Bronchial epithelial cell (primary cell): ENCODE results near the gene PLSCR4. TPM values are rescaled to one million over a fixed set of nuclear protein-coding genes. Genes with fewer than 3 reads are reported as not detected.
"Not testable (repeated sequence)": the region's sequence is repeated elsewhere in the genome, so short reads cannot be mapped to it uniquely, and the experiment has no call there.

Experiments
- DNase-seq: peaks from one replicate; pipeline ENCODE4 v3.0.0-alpha.2; 2010; ENCODE audit warnings: low read depth
- FAIRE-seq: peaks from 2 replicates; lab custom pipeline; 2011; peaks lifted over from hg19 to GRCh38; lab: Jason Lieb, UNC
- H3K27me3 ChIP-seq: 2 replicates; pipeline ENCODE4 v1.5.1; 2011; ENCODE audit warnings: low read length; ENCODE audit not compliant: control insufficient read depth, insufficient read depth
- H3K36me3 ChIP-seq: 2 replicates; pipeline ENCODE4 v1.5.1; 2011; ENCODE audit warnings: low read length; ENCODE audit not compliant: control insufficient read depth, insufficient read depth
- H3K4me3 ChIP-seq: 2 replicates; pipeline ENCODE4 v1.5.1; 2011; ENCODE audit warnings: mild to moderate bottlenecking, low read depth, low read length, control low read depth
- CTCF ChIP-seq: IDR thresholded peaks from 2 replicates; pipeline ENCODE4 v1.5.1; 2011; ENCODE audit warnings: mild to moderate bottlenecking, moderate library complexity, low read length, control low read depth, inconsistent platforms; ENCODE audit not compliant: insufficient read depth, severe bottlenecking
- total RNA-seq: library from RNA; depleted of rRNA; stranded (reverse); fragments of >200 nt; gene quantifications from 2 replicates; pipeline ENCODE4 v1.2.1, GENCODE V29; 2014

The PLSCR4 gene
- total RNA-seq, 1 donor from 2014 or later, result 0.26 TPM

GRCh38 chr3:146243559-146243958 is 7.3 kb downstream of the PLSCR4 start:
- Histone ChIP-seq H3K4me3 (no peak overlapping the region), H3K27me3 (no peaks in the 10 kb centered on the region), H3K36me3 (no peaks in the 10 kb centered on the region)
- DNase-seq (no peak), FAIRE-seq (no peak)
- TF ChIP-seq CTCF, result no peak

GRCh38 chr3:146241523-146242240 is 9.2 kb downstream of the PLSCR4 start:
- Histone ChIP-seq H3K36me3 (no peaks in the 10 kb centered on the region), H3K4me3 (no peak overlapping the region), H3K27me3 (no peaks in the 10 kb centered on the region)
- no peak for FAIRE-seq
- no peak for TF ChIP-seq CTCF
- no peak for DNase-seq

- H3K4me3 ChIP-seq, result no peak overlapping the region
- no peaks in the 10 kb centered on the region for H3K27me3 ChIP-seq
- no peaks in the 10 kb centered on the region for H3K36me3 ChIP-seq
- FAIRE-seq (no peak), DNase-seq (no peak)
- TF ChIP-seq CTCF, result no peak
These were observed 17.4 kb downstream of the PLSCR4 start for GRCh38 chr3:146233487-146233886.

- no peaks in the 10 kb centered on the region for H3K27me3 ChIP-seq
- H3K4me3 ChIP-seq, result no peak overlapping the region
- H3K36me3 ChIP-seq, result no peaks in the 10 kb centered on the region
- DNase-seq, result no peak
- no peak for FAIRE-seq
- TF ChIP-seq CTCF, result no peak
These were observed 23.4 kb downstream of the PLSCR4 start for GRCh38 chr3:146227486-146227885.

- FAIRE-seq (no peak), DNase-seq (no peak)
- Histone ChIP-seq H3K27me3 (no peaks in the 10 kb centered on the region), H3K36me3 (no peaks in the 10 kb centered on the region), H3K4me3 (no peak overlapping the region)
- no peak for TF ChIP-seq CTCF
These were observed 24.0 kb downstream of the PLSCR4 start for GRCh38 chr3:146226881-146227280.

- not testable (repeated sequence) for DNase-seq, FAIRE-seq, H3K4me3 ChIP-seq, H3K27me3 ChIP-seq, H3K36me3 ChIP-seq
These were observed 25.4 kb downstream of the PLSCR4 start for GRCh38 chr3:146225458-146225857.
